ENCODE measurements around the gene ROR1.

Gene ROR1

DNA sequence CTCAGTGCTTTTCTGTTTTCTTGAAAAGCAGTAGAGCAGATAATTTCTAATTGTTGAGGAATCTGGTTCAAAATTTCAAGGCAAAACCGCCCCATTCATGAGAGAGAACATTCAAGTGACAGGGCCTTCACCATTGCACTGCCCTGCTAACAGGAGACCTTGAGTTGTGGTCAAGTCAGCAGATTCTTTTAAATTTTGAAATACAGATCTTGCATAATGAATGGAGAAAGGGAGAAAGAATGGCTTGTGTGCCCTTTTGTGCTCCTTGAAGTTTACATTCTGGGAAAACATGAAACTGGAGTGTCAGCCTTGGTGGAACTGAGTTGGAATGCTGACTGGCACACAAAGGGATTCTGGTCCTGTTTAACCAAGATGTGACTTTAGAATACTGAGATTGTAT is 265.1 kb downstream of the ROR1 start:
- no peak for DNase-seq

DNA sequence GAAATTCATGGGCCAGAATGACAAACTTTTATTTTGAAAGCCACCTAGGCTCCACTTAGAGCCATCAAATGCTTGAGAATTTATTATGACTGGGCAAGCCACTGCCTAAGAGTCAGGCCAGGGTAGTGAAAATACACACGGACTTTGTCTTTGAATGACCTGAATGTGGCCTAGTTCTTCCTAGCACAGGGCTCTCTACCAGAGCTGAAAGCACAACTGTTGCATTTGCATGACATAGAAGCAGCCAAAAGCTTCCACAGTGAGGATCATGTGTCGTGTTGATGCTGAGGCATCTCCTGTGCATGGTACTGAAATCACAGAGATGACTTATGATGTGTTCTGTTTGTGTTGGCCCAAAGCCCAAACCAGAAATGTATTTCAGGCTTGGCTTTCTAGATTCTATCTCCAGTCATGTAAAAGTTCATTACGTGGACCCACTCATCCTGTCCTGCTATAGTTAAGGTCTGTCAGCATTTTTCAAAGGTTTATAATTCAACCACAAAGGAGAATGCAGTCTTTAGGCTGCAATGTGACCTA is 265.6 kb downstream of the ROR1 start:
- no peak for DNase-seq

- no peak for DNase-seq
Measured at GRCh38 chr1:64041371-64042131, 267.7 kb downstream of the ROR1 start.

DNA sequence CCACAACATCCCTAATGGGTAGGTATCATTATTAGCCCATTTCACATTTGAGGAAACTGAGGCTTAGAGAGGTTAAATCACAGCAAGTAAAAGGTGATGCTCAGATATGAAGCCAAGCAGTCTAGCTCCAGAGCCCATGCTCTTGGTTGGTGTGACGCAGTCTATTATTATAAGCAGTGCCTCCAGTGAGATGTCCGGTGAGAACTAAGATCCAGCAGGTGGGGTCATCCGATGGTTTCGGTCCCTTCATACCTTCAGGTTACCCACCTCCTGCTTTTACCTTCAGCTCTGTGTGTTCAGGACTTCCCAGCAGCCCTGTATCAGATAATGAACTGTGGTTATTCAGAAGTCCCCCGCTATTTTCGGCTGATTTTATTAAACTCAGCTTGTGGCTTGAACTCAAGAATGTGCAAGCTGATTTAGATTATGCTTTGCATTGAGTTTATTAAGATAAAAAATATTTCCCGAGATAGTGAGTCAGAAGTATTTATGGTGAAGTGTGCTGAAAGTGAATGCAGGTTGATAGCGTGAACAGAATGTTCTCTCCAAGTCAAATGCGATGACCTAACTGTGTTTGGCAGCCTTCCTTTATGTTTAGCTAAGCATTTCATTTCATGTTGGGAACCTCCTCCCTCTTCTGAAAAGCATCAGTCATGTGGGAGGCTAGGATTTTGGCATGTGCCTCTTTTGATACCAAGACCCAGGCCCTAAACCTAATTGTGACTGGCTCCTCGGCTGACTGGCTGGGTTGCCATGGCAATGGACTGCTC is 268.7 kb downstream of the ROR1 start:
- DNase-seq: no peak

DNA sequence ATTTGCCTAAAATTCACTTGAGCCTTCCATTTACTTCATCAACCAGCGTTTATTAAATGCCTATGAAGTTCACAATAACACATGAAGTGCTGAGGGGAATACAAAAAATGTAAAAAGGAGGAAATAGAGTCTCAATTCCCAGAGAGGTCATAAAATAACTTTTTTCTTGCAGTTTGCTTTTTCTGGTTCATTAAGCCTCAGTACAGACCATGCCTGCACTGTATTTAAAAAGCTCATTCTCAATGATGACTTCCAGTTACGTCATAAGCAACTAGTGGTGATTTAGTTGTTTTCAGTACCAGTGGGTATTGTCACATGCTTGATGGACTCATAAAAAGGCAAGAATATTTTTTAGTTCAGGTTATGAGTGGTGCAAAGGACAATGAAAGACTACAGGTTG is 269.5 kb downstream of the ROR1 start:
- DNase-seq: no peak

GRCh38 chr1:64043976-64044375 is 270.2 kb downstream of the ROR1 start:
- no peak for DNase-seq

- no peak for DNase-seq
Measured at GRCh38 chr1:64046243-64046642, 272.4 kb downstream of the ROR1 start.

- DNase-seq: no peak
Measured at GRCh38 chr1:64046891-64047290, 273.1 kb downstream of the ROR1 start.

- DNase-seq: no peak
Measured at GRCh38 chr1:64047549-64047996, 273.8 kb downstream of the ROR1 start.

DNA sequence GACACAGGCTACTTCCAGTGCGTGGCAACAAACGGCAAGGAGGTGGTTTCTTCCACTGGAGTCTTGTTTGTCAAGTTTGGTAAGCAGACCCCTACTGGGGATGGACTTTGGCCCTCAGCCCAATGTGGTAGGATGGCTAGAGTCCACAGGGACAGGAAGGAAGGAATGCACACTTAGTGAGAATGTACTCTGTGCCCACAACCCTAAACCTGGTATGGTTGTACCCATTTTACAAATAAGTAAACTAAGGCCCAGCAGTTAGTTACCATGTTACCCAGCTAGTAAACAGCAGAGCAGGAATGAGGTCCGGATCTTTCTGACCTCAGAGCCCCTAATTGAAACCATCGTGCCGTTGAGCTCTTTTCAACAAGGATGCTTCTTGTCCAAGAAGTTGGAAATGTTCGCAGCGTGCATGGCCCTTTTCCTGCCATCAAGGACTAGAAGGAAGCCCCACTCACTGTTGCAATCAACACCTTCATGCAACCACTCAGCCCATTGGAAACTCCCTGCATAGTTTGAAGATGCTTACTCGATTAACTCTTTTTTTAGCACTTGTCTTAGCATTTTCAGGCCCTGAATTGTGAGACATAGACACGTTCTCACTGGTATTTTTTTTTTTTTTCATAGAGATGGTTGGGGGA is 276.2 kb downstream of the ROR1 start:
- DNase-seq: no peak

DNA sequence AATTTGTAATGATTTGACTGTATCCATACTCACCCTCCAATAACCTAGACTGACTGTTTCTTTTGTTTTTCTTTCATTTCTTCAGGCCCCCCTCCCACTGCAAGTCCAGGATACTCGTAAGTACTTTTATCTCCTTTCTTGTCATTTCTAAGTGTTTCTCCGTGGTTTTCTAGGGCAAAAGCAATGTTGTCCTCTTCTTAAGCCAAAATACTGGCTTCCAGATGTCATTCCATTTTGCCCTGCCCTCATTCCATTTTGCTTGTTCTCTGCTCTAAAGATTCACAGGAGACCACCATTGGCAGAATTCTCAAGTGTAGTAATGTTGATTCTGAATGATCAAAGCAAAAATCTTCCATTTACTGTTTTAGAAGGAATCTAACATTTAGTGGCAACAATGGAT is 276.8 kb downstream of the ROR1 start:
- DNase-seq: no peak

DNA sequence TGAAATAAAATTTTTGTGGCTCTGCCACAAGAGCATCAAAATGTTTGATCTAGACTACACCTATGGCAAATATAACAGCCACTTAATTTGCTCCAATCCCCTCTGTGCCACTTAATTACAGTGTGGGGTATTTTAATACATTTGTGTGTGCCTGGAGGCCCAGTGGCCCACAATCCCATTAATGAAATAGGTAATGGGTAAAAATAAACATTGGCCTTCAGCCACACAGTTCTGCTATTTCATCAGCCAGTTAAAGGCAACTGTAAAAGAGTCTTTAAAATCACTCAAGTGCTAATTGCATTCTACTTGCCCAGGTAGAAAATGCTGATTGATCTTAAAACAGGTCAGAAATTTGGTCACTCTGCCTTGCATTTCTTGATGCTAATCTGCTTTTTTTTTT is 278.0 kb downstream of the ROR1 start:
- no peak for DNase-seq

DNA sequence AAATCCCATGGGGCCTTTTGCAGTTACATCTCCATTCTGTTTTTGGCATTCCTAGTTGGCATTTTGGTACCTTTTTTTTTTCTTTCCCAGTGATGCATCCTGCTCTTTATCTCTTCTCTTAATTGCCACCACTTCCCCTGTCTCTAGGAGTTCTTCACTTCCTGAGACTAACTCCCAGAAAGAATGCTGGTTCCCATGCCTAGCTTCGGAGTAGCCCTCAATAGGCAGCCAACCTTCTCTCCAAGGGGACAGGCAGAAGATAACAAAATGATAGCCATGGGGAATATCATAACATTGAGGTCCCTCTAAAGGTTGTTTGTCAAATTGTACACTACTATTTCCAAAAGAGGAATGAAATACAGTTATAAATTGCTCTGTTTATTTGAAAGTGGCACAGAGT is 279.0 kb downstream of the ROR1 start:
- DNase-seq: no peak

- no peak for DNase-seq
Measured at GRCh38 chr1:64055310-64055709, 281.5 kb downstream of the ROR1 start.

- no peak for DNase-seq
Measured at GRCh38 chr1:64059556-64059955, 285.7 kb downstream of the ROR1 start.

- no peak for DNase-seq
Measured at GRCh38 chr1:64060611-64061302, 286.9 kb downstream of the ROR1 start.

DNA sequence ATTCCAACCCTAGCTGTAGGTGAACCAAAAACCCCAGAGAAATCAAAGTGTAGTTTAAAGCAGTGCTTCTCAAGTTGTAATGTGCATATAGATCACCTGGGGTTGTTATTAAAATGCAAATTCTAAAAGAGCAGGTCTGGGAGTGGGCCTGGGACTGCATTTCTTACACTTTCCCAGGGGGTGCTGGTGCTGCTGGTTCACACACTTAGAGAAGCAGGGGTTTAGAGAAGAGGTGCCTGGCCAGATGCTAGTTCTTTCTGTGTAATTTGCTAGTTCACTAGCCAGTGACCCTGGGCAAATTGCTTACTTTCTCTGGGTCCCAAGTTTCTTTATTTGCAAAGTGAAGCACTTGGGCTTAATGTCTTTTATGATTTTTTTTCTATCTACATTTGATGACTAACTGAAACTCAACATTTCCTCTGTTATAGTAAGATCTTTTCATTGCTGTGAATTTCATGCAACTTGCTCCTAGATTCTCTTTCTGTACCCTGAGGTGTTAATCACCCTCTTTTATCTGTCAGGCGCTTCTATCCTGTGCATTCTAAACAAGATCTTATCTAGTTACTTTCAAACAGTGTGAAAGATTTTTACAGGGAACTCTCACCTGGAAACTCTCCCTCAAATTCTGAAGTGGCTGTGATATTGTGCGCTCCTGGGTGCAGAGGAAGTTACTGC is 287.8 kb downstream of the ROR1 start:
- DNase-seq: no peak

DNA sequence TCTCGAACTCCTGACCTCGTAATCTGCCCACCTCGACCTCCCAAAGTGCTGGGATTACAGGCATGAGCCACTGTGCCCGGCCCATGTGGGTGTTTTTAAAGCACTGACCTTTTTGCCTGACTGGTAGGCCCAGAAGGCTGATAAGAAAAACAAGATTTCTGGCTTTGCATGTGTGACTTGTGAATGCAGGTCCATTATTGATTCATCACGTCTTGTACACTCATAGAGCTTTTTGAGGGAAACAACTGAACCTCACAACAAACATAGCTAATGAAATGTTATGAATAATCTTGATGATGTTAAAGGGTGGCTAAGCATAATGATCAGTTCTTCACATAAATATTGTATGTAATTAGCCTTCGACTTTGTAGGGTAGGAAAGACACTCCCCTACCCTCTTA is 288.7 kb downstream of the ROR1 start:
- DNase-seq: no peak

GRCh38 chr1:64062941-64063581 is 289.2 kb downstream of the ROR1 start:
- DNase-seq: no peak

DNA sequence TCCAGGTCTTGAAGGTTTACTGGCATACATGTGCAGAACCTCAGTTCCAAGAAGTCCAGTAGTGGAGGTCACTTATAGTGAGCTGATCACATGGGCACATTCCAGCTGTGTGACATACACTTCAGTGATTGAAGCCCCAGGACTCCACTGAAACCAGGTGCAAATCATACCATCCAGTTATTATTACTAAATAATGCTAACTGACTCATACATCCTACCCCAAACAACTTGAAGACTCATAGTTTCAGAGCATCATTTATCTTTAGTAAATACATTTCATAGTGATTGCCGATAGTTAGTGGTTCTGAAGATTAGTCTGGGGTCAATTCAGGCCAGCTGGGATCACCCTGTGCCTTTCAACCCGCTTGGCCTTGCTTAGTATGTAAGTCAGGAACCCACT is 291.8 kb downstream of the ROR1 start:
- no peak for DNase-seq

- DNase-seq: no peak
Measured at GRCh38 chr1:64072089-64072793, 298.4 kb downstream of the ROR1 start.
